Pancreas (tissue), 10 donors: ENCODE results near the gene ODAPH. TPM values are rescaled to one million over a fixed set of nuclear protein-coding genes. Genes with fewer than 3 reads are reported as not detected.
"Not testable (repeated sequence)": the region's sequence is repeated elsewhere in the genome, so short reads cannot be mapped to it uniquely, and the experiment has no call there.

Source experiments
- ATAC-seq, 4 donors: fragments of 200-7000 bp; cut with Tn5 transposase; one replicate each; pipeline versions ENCODE4 v1.8.0 to v1.9.1; 2020; ENCODE audit warnings: mild to moderate bottlenecking in 4 of 4, moderate library complexity in 4 of 4
- DNase-seq, 6 donors: peaks; one replicate each; pipeline ENCODE4 v3.0.0-alpha.2; 2020
- FAIRE-seq: peaks from 2 replicates; lab custom pipeline; 2012; peaks lifted over from hg19 to GRCh38; lab: Jason Lieb, UNC
- H3K27ac ChIP-seq, 4 donors: fragments of 200-600 bp; sonication (generic); 1 replicate in 3 of 4; 2 replicates in 1 of 4; pipeline versions ENCODE4 v1.5.0 to v1.8.0; 2020
- H3K27me3 ChIP-seq, 4 donors: fragments of 200-600 bp; one replicate each; pipeline ENCODE4 v1.8.0; 2021
- H3K36me3 ChIP-seq, 3 donors: fragments of 200-600 bp; sonication (generic) in 1 of 3; one replicate each; pipeline versions ENCODE4 v1.5.0 to v1.8.0; 2020 to 2021
- H3K4me1 ChIP-seq, 3 donors: fragments of 200-600 bp; one replicate each; pipeline ENCODE4 v1.8.0; 2021
- H3K4me3 ChIP-seq, 4 donors: fragments of 200-600 bp; sonication (generic) in 2 of 4; one replicate each; pipeline versions ENCODE4 v1.5.0 to v1.8.0; 2020 to 2021
- H3K9me3 ChIP-seq, 4 donors: fragments of 200-600 bp; one replicate each; pipeline ENCODE4 v1.8.0; 2021
- CTCF ChIP-seq, 4 donors: fragments of 200-600 bp; sonication (generic) in 3 of 4; IDR thresholded peaks; one replicate each; pipeline versions ENCODE4 v1.5.0 to v1.8.0; 2021; ENCODE audit warnings: antibody characterized with exemption in 4 of 4
- WGBS, 2 donors: extraction: QIAGEN DNeasy Blood & Tissue Kit; methylation state at CpG; one replicate each; pipeline ENCODE4 v1.1.7; 2013; 5-methylcytosine and 5-hydroxymethylcytosine counted together
- intact Hi-C, 3 donors: fragments of 100-400 bp; cut with DNase I; formaldehyde crosslinking; loops; one replicate each; pipeline versions ENCODE4 v1.11.1 to v1.14.2; 2022
- polyA plus RNA-seq, 2 donors: library from polyadenylated mRNA; stranded (reverse); fragments of 200-250 nt; gene quantifications; one replicate each; pipeline ENCODE4 v1.2.3, GENCODE V29; 2013
- total RNA-seq, 6 donors: library from RNA; stranded (reverse); fragmentation: NEBNext Ultra II Directional in 4 of 6; extraction: Animal tissue kit (Norgen Biotek cat#: 25700) in 4 of 6; gene quantifications; one replicate each; pipeline versions ENCODE4 v1.2.1 to v1.2.4, GENCODE V29; 2021 to 2023
- donor health status: healthy with polysubstance abuse.
- donor health status: DM: no; HTN: no; CAD: no; lungs with moderate emphysema.
- donor health status: DM: no; HTN: no; CAD: no.
- donor health status: control.
- donor health status: control.
- donor health status: Bipolar disorder and iron deficiency.
- donor health status: DM: yes; HTN: yes; CAD: no.
- donor health status: DM: no; HTN: no; CAD: no.
- donor health status: DM: no; HTN: no; CAD: no.
- donor health status: DM: yes; HTN: yes; CAD: no.

ODAPH gene
- total and polyA plus RNA-seq, 8 donors, result not detected

- Histone ChIP-seq H3K4me1 (peaks cover 14 to 38% (median 31%) of the 10 kb centered on the region in 3 donors), H3K9me3 (no peaks in the 10 kb centered on the region), H3K27me3 (no peaks in the 10 kb centered on the region), H3K36me3 (no peaks in the 10 kb centered on the region), H3K4me3 (peak within 1 kb of the TSS; percentile 47 to 73 (median 70)), H3K27ac (peak within 1 kb of the TSS; percentile 81 to 98 (median 96))
- DNase-seq (peak; percentile 91 to 98 (median 94)), ATAC-seq (peak; percentile 96 to 99 (median 98)), FAIRE-seq (peak; percentile 72)
- WGBS, 2 donors, result 0% methylated on average over 54 to 61 of the region's 61 CpGs
- no peak for TF ChIP-seq CTCF (IDR thresholded peaks at IDR 0.05)
- intact Hi-C loops, result no loop called here
Observed at GRCh38 chr4:75514131-75514948, 41.5 kb upstream of the ODAPH start, which contains the start of the genes RCHY1 and THAP6. TSS of gene RCHY1 (minus strand) at chr4:75514403. CDS start at chr4:75514286, 117 bp downstream. TSS of gene THAP6 (plus strand) at chr4:75514473. CDS start at chr4:75515453, 980 bp downstream.

- no peak for FAIRE-seq
- no peak for DNase-seq
- 36 to 48% methylated on average over 9 of the region's 9 CpGs for WGBS, 2 donors
Observed at GRCh38 chr4:75514949-75515612, 40.8 kb upstream of the ODAPH start.

GRCh38 chr4:75516144-75516543 is 39.7 kb upstream of the ODAPH start:
- FAIRE-seq (no peak), ATAC-seq (no peak), DNase-seq (no peak)
- no peaks in the 10 kb centered on the region for H3K27me3 ChIP-seq
- no peak overlapping the region for H3K4me3 ChIP-seq
- peaks cover 14 to 31% (median 25%) of the 10 kb centered on the region in 3 donors for H3K4me1 ChIP-seq
- WGBS, 2 donors, result 81% methylated on average over 1 of the region's 1 CpG
- intact Hi-C loops, result no loop called here
- TF ChIP-seq CTCF (IDR thresholded peaks at IDR 0.05), result no peak
- no peaks in the 10 kb centered on the region for H3K36me3 ChIP-seq
- no peaks in the 10 kb centered on the region for H3K9me3 ChIP-seq
- H3K27ac ChIP-seq, result no peak overlapping the region

More at GRCh38 chr4:75514949-75515612, 40.8 kb upstream of the ODAPH start:
- intact Hi-C loops, result no loop called here
- no peaks in the 10 kb centered on the region for H3K36me3 ChIP-seq
- peak overlapping the region; percentile 47 to 73 (median 70) for H3K4me3 ChIP-seq
- H3K9me3 ChIP-seq, result no peaks in the 10 kb centered on the region
- no peak for TF ChIP-seq CTCF (IDR thresholded peaks at IDR 0.05)
- H3K27ac ChIP-seq, result peak overlapping the region; percentile 81 to 98 (median 96)
- peaks cover 14 to 38% (median 31%) of the 10 kb centered on the region in 3 donors for H3K4me1 ChIP-seq
- ATAC-seq, result peak in 1 of 4 donors; percentile 2
- no peaks in the 10 kb centered on the region for H3K27me3 ChIP-seq

- H3K27me3 ChIP-seq, FAIRE-seq, H3K36me3 ChIP-seq, H3K4me3 ChIP-seq, H3K9me3 ChIP-seq, ATAC-seq, DNase-seq, intact Hi-C loops, H3K27ac ChIP-seq: not testable (repeated sequence)
- 92 to 93% methylated on average over 3 to 4 of the region's 7 CpGs for WGBS, 2 donors
- peaks cover 7 to 16% (median 7%) of the 10 kb centered on the region in 3 donors for H3K4me1 ChIP-seq
Observed at GRCh38 chr4:75519452-75519851, 36.4 kb upstream of the ODAPH start.

GRCh38 chr4:75525086-75525485 is 30.8 kb upstream of the ODAPH start:
- ATAC-seq (no peak), DNase-seq (no peak), FAIRE-seq (no peak)
- no peak for TF ChIP-seq CTCF (IDR thresholded peaks at IDR 0.05)
- intact Hi-C loops, result no loop called here
- Histone ChIP-seq H3K27ac (no peak overlapping the region), H3K4me3 (no peak overlapping the region), H3K4me1 (no peaks in the 10 kb centered on the region), H3K27me3 (no peaks in the 10 kb centered on the region), H3K36me3 (peaks cover 0 to 17% (median 13%) of the 10 kb centered on the region in 3 donors), H3K9me3 (no peaks in the 10 kb centered on the region)
- WGBS, 2 donors, result 88 to 96% methylated on average over 1 of the region's 1 CpG
